ENCODE measurements around the gene TMEM255B. TPM values are rescaled to one million over a fixed set of nuclear protein-coding genes. Genes with fewer than 3 reads are reported as not detected.

TMEM255B gene
- total RNA-seq, 1 donor from 2014 or later = 1.5 TPM

GRCh38 chr13:113857531-113858195 lies 98.6 kb downstream of the TMEM255B start:
- Mint-ChIP-seq H3K9me3 (ENCODE audit: low read depth) (no peaks in the 10 kb centered on the region), H3K4me3 (ENCODE audit: low read depth) (no peak overlapping the region), H3K36me3 (ENCODE audit: insufficient read depth) (no peaks in the 10 kb centered on the region), H3K27me3 (peaks cover 10% of the 10 kb centered on the region), H3K4me1 (ENCODE audit: low read depth) (peaks cover 25% of the 10 kb centered on the region), H3K27ac (no peak overlapping the region)
- TF ChIP-seq CTCF (IDR thresholded peaks at IDR 0.05; ENCODE audit: unreplicated experiment) = no peak
- no peak for DNase-seq (ENCODE audit: low spot score, unreplicated experiment)

- H3K4me1 Mint-ChIP-seq (ENCODE audit: low read depth) = peaks cover 21% of the 10 kb centered on the region
- H3K27me3 Mint-ChIP-seq = peaks cover 14% of the 10 kb centered on the region
- DNase-seq (ENCODE audit: low spot score, unreplicated experiment) = no peak
- H3K4me3 Mint-ChIP-seq (ENCODE audit: low read depth) = no peak overlapping the region
- TF ChIP-seq CTCF (IDR thresholded peaks at IDR 0.05; ENCODE audit: unreplicated experiment) = no peak
- H3K9me3 Mint-ChIP-seq (ENCODE audit: low read depth) = no peaks in the 10 kb centered on the region
- H3K36me3 Mint-ChIP-seq (ENCODE audit: insufficient read depth) = no peaks in the 10 kb centered on the region
- H3K27ac Mint-ChIP-seq = peak overlapping the region; percentile 98
Observed at GRCh38 chr13:113859311-113860050, 100.5 kb downstream of the TMEM255B start.

GRCh38 chr13:113860051-113860664 lies 101.1 kb downstream of the TMEM255B start:
- TF ChIP-seq CTCF (IDR thresholded peaks at IDR 0.05; ENCODE audit: unreplicated experiment) = no peak
- Mint-ChIP-seq H3K27ac (peak overlapping the region; percentile 98), H3K4me3 (ENCODE audit: low read depth) (peak overlapping the region; percentile 56), H3K36me3 (ENCODE audit: insufficient read depth) (no peaks in the 10 kb centered on the region), H3K27me3 (peaks cover 21% of the 10 kb centered on the region), H3K9me3 (ENCODE audit: low read depth) (no peaks in the 10 kb centered on the region), H3K4me1 (ENCODE audit: low read depth) (peaks cover 21% of the 10 kb centered on the region)
- DNase-seq (ENCODE audit: low spot score, unreplicated experiment) = no peak

- Mint-ChIP-seq H3K4me3 (ENCODE audit: low read depth) (peak overlapping the region; percentile 56), H3K4me1 (ENCODE audit: low read depth) (peaks cover 21% of the 10 kb centered on the region), H3K36me3 (ENCODE audit: insufficient read depth) (no peaks in the 10 kb centered on the region), H3K27me3 (peaks cover 28% of the 10 kb centered on the region), H3K27ac (peak overlapping the region; percentile 98), H3K9me3 (ENCODE audit: low read depth) (no peaks in the 10 kb centered on the region)
- TF ChIP-seq CTCF (IDR thresholded peaks at IDR 0.05; ENCODE audit: unreplicated experiment) = no peak
- DNase-seq (ENCODE audit: low spot score, unreplicated experiment) = peak; percentile 46
Observed at GRCh38 chr13:113860665-113861432, 101.8 kb downstream of the TMEM255B start.
